ENCODE measurements around the gene PXDN.
"Not testable (repeated sequence)": the region's sequence is repeated elsewhere in the genome, so short reads cannot be mapped to it uniquely, and the experiment has no call there.

PXDN gene

DNA sequence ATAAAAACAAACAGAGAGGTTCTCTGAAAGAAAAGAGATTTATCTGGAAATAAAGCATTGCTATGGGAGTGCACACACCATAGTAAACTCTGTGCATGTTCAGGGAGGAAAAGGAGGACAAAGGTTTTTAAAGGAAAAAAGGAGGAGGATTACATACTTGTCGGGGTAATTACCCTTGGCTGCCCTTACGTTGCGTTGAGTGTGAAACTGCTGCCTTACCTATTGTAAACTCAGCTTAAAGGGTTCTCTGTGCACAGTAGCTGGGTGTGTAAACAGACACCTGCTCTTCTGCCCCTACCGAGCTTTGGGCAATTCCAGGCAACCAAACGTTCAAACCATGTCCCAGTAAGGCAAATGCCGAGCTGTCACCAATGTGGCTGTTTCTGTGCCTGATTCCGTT is 29.6 kb upstream of the PXDN start:
- no peak for DNase-seq

DNA sequence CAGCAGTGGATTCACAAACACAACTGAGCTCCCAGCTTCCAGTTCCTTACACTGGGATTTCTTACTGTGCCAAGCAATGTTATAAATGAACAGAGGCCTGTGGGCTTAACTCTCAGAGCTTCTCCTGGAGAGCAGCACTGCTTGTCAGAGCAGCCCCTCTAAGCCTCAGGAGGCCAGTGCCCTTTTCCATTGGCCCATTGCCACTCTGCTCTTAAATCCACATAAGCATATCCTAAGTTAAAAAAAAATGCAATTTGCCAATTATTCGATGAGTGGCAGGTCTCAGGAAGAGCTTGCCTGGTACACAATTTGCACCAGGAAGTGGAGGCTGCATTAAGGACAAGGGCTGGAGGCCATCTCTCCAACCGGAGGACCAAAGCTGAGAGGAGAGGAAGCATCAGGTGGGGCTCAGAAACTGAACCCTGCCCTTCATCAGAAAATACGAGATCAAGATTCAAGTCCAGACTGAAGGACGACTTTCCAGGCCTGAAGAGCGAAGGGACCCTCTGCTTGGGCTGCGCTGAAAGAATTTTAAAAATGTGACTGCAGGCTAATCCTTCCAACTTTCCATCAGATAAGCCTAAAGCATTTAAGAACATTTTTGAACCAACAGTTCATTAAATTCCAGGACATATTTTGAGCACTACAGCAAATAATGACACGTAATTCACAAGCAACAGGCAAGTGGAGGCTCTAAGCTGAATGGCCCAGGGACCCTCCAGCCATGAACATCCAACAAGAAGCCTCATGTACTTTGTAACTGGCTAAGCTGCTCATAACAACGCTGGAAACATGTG is 28.4 kb upstream of the PXDN start:
- DNase-seq, result no peak

DNA sequence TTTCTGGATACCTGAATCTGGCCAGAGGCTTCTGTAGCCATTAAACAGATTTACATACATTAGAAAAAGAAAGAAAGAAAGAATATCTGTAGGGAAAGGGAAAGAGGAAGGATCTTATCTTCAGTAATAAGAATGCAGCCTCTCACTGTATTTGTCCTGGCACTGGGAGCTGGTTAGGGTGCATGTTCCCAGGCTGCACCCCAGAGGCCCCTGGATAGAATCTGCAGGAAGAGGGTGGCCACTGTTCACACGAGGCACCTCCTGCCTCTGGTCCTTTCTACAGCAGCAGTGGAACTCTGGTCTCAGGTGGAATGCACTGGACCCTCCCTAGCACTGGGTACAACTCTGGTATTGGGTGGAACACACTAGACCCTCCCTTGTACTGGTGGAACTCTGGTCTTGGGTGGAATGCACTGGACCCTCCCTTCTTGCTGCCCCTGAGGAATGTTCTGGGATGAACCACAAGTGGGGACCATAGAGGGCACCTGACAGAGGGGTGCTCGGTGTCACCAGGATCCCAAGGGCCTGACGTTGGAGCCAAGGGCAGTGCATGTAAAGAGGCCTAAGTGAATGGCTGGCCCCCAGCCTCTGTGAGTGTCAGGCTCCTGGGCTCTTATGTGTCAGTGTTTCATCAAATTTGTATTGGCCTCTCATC is 27.4 kb upstream of the PXDN start:
- no peak for DNase-seq

DNA sequence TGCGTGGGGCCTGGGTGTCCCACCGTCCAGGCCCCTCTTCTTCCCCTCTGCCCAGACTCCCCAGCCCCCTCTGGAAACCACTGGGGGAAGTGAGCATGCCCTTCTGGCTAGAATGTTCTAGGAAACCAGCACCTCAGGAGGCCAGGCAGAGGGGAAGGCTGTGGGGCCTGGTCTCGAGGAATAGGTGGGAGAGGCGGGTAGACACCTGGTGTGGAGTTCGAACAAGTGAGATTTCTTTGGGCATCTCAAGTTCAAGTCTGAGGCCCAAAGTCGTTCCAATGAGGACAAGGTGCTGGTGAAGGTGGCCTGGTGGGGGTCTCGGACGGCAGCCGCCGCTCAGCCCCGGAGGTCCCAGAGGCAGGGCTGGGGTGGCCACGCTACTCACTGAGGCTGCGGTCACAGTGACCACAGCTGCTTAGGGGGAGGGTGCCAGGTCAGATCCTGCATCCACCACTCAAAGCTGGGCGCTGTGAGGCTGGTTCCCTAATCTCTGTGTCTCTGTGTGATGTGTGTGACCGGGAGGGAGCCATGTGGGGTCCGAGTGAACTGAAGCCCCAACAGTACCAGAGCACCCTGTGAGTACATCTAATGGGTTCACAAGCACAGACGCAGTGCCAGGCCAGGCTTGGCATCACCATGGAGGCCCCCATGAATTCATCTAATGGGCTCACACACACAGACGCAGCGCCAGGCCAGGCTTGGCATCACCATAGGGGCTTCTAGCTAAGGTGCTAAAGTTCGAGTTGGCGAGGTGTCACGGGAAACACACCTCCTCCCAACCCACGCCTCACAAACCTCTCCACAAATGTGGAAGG is 26.5 kb upstream of the PXDN start:
- DNase-seq, result no peak

DNA sequence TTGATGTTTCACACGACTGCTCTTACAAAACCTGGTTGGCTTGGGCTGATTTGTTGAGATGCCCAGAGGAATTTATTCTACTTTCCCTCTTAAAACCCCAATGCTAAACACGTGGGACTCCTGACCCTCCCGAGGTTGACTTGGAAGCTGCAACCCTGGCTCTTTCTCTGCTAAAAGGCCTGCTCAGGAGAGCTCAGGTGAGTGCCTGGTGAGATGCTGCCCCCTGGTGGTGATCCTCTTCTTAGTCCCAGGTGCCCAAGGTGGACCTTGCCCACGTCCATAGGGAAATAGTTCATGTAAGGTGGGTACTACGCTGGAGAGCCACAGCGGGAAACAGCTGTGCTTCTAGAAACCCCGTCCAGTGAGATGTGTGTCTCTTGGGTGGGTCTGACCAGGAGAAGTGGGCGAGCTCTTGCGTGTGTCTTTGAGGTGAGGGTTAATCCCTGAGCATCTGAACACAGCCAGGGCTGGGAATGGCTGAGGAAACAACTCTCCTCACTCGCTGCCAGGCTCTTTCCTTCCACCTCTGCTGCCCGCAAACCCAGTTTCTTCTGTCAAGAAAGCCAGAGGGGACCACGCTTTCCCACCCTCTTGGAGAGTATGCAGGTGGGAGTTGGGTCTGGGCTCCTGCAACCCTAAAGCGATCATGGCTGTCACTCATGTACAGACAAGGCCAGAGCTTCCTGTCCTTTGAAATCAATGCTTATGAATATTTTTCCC is 25.5 kb upstream of the PXDN start:
- DNase-seq, result peak; percentile 55 to 69

DNA sequence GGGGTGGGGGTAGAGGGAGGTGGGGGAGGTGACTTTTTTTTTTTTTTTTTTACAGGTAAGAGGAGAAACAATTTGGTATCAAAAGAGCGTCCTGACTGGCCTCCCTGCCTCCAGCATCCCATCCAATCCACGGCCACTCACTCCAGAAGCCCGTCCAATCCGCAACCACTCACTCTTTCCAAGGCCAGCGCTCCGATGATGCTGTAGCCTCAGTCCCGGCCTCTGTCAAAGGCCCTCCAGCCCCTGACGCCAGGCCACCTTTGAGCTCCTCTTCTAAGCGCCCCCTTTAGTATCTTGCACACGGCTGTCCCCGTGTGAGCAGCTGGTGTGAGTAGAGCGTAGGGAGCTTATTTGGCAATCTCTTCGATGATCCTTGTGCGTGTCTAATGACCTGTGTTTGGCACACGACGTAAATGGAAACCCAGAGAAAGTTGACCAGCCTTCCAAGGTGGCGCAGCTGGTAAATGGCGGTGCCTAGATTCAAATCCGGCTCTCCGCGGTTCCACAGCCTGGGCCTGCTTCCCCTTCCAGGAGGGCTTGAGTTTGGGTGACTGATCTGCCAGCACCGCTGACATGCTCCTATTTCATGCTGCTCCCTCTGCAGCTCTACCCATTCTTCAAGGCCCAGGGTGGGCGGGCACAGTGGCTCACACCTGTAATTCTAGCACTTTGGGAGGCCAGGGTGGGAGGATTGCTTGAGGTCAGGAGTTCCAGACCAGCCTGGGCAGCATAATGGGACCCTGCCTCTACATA is 23.8 kb upstream of the PXDN start:
- no peak for DNase-seq

DNA sequence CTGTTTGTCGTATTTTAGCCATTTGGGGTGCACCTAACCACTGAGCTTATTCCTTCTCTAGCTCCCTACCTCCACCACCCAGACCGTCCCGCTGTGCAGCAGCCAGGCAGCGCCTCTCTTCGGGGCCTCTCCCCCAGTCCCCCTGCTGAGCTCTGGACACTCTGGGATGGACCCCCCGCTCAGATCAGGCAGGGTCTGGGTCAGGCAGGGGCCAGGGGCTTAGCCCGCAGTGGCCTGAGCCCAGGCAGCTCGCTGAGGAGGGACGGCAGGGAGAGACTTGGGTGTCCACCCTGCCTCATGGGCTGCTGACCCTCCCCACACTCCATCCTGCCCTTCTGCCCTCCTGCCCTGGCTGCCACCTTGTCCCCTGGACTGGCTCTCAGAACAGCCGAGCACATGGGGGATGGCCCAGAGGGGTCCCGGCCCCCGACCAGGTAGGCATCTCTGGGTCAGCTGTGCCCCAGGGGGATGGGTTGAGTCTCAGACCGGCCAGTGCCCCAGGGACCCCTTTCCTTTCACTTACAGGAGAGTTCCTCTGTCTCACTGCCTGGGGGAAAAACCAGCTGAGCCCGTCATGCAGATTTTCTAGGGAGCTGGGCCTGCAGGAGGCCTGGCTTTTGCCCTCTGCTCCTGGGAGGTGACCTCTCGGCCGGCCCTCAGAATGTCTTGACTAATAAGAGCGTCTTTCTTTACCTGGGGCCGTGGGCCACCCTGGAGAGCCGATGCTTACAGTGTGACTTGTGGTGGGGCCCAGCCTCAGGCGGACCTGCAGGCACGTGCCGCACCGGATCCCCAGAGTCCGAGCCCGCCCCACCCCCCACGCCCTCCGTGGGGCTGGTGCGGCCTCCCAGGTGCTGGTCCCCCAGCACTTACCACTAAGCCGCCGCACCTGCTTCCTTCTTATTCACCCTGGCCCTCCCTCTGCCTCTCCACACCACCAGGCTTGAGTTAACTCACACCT is 22.8 kb upstream of the PXDN start:
- no peak for DNase-seq

DNA sequence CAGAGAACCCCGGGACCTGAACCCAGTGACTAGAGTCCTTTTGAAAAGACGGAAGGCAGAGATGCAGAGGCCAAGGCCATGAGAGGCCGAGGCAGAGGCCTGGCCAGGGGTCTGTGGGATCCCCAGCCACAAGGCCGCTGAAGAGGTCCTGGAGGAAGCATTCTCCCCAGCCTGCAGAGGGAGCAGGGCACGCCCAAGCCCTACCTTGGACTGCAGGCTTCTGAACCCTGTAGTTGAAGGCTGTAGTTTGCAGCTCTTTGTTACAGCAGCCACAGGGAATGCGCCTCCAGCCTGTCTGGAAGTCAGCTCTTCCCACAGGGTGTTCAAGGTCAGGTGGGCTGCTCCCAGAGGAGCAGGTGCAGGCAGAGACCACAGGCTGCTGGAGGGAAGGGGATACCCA is 22.1 kb upstream of the PXDN start:
- no peak for DNase-seq

DNA sequence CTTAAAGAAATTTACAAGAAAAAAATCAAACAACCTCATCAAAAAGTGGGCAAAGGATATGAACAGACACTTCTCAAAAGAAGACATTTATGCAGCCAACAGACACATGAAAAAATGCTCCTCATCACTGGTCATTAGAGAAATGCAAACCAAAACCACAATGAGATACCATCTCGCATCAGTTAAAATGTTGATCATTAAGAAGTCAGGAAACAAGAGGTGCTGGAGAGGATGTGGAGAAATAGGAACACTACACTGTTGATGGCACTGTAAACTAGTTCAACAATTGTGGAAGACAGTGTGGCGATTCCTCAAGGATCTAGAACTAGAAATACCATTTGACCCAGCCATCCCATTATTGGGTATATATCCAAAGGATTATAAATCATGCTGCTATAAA is 20.9 kb upstream of the PXDN start:
- DNase-seq, result not testable (repeated sequence)

DNA sequence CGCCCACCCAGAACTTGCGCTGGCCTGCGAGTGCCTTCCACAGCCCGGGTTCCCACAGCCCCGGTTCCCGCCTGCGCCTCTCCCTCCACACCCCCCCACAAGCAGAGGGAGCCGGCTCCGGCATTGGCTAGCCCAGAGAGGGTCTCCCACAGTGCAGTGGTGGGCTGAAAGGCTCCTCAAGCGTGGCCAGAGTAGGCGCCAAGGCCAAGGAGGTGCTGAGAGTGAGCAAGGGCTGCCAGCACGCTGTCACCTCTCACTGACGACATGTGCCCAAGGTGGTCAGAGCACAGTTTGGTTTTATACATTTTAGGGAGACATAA is 15.3 kb upstream of the PXDN start:
- DNase-seq, result no peak

DNA sequence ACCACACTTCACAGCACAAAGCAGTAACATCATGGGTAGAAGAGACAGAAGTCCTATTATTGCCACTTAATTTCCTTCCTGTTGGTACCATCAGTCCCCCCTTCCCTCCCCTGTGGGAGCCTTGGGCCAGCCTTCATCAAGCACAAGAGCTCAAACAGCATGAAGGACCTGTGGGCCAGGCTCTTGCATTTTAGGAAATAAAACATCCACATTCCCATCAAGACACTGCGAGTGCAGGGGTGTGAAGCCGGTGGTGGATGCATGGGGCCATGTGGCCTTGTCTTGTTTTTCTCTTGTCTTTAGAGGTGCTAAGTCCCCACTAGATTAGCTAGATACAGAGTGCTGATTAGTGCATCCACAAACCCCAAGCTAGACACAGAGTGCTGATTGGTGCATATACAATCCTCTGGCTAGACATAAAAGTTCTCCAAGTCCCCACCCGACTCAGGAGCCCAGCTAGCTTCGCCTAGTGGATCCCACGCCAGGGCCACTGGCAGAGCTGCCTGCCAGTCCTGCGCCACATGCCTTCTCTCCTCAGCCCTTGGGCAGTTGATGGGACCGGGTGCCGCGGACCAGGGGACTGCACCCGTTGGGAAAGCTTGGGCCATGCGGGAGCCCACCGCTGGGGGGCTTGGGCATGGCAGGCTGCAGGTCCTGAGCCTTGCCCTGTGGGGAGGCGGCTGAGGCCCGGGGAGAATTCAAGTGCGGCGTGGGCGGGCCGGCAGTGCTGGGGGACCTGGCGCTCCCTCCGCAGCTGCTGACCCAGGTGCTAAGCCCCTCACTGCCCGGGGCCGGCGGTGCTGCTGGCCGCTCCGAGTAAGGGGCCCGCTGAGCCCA is 14.7 kb upstream of the PXDN start:
- no peak for DNase-seq

DNA sequence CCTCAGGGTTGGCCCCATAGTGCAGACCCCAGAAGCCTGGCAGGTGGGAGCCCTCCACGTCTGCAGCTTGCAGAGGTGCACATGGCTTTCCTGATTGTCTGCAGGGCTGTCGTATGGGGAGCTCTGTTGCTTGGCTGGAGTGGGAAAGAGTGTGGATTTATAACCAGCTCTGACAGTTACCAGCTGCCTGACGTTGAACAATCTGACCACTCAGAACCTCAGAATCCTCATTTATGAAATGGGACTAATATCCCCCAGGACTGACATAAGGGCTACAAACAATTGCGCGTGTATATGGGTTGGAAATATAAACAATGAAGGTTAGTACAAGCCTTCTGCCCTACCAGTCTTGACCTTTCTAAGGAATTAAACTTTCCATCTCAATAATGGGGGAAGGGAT is 13.9 kb upstream of the PXDN start:
- DNase-seq, result no peak

DNA sequence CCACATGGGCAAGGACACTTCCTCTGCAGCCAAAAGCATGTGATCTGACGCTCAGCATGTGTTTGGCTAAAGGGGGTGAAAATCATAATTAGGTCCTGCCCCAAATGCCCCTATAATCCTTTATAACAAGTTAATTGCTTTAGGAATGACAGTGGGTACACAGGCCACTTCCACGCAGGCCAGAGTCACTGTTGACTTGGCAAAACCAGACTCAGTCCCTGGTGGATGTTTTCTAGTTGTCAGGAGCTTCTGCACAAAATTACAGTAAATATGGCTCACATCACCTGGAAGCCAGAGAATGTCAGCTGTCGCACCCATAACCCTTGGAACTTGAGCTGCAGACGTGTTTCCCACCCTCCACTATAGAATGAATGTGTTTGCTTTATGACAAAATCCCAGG is 13.3 kb upstream of the PXDN start:
- DNase-seq, result no peak

DNA sequence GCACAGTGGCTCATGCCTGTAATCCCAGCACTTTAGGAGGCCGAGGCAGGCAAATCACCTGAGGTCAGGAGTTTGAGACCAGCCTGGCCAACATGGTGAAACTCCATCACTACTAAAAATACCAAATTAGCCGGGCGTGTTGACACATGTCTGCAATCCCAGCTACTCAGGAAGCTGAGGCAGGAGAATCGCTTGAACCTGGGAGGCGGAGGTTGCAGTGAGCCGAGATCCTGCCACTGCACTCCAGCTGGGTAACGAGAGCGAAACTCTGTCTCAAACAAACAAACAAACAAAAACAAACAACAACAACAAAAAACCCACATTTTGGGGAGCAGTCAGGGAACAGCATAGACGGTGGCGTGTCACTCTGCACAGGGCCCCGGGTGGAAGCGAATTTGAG is 12.8 kb upstream of the PXDN start:
- DNase-seq, result not testable (repeated sequence)

DNA sequence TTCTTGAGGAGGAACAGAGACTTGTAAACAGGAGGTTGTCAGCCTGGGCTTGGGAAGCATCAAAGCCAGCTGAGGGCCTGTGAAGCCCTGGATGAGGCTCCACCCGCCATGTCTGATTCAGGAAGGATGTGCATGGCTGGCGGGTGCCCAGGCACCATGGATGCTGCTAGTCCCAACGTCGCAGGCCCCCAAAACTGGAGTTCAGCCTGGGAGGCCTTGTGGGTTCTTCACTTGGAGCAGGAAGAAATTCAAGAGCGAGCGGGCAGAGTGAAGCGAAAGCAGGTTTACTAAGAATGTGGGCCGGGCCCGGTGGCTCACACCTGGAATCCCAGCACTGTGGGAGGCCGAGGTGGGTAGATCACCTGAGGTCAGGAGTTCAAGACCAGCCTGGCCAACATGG is 12.1 kb upstream of the PXDN start:
- DNase-seq, result no peak

DNA sequence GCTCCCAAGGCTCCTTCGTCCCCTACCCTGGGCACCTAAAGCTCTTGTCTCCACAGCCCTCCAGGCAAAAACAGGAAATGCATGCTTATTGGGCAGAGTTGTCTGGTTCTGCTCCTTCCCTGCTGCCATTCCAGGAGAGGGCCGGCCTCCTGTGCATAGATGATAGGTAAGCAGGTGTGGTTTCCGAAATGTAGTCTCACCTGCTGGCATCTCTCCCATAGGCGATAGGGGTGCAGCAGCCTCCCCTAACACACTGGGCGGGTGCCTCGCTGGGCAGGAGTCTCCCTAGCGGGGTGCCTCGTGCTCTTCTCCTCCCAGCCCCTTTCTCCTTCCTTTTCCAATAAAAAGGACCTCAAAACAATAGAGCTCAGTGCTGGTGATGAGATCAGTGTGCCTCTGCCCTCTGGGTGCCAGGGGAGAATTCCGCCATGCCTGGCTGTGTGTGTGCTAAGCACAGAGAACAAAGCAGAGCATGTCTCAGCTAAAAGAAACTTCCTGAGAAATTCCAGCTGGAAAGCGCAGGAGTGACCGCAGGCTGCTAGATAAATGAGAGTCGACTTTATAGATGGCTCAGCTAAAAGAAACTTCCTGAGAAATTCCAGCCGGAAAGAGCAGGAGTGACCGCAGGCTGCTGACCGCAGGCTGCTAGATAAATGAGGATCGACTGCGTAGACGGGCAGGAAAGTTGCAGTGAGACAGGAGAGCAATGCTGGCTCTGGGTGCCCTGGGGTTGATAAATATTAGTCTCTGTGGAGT is 11.3 kb upstream of the PXDN start:
- DNase-seq, result no peak

DNA sequence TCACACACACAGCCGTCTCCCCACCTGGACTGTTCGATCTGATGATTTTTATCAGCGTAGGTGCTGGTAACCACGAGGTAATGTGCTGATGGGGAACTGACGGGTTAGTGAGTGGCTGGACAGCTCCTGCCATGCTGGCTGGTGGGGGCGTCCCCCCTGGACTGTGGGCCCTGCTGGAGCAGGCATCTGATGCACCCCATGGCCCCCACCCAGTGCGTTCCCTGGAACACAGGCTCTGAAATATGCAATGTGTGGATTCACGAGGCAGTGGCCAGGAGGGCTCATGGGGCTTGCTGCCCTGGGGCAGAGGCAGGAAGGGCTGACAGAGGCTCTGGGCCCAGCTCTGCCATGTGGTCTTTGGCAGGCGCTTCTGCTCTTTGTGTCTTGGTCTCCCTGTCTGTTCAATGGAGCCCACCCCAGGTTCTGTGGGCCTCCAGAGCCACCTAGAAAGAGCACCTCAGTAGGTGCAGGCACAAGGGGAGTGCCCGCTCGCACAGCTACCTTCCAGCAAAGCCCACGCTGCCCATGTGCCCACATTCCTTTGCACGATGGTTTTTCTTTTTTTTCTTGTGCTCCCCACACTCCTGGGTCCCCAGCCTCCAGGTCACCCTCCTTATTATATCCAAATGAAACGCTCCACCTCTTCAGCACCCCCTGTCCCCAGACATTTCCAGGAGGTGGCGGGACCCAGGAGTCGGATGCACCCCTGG is 10.3 kb upstream of the PXDN start:
- DNase-seq, result no peak

DNA sequence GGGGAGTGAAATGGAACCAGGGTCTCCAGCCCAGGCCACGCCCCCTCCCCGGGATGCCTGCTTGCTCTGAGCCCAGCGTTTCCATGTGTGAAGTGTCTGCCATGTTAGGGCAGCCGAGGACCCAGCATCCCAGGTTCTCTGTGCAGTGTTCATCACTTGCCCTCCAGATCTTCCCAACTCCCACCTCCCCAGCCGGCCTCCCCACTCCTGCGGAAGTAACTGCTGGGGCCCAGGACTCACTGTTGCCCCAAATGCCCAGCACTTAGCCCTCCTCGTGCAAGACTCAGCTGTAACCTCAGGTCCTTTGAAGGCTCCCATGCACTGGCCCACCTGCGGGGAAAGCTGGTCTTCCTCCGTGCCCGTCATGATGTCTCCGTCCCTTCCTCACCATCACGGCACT is 9.7 kb upstream of the PXDN start:
- DNase-seq, result no peak

DNA sequence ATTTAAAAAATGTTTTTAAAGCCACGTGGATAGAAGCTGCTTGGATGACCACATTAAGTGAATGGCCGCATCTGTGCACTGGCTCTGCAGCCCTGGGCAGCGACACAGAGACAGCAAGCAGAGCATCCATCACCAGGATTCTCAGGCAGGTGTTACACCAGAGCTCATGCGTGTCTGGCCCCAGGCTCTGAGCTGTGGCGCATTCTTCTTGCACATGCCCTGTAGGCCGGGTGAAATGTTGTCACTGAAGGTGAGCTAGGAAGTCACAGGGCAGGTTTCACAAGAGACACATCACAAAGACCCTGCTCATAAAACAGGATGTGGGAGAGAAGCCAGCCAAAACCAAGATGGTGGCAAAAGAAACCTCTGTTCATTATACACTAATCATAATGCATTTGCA is 8.4 kb upstream of the PXDN start:
- DNase-seq, result no peak

All from activated CD4-positive, alpha-beta T cell treated with anti-CD3 and anti-CD28 coated beads, Interleukin-2, amount 50 U/mL, for 48 hours (primary cell).